GM18867 (cell line): Measurements from ENCODE around the gene KLHL35.

ENCODE experiments used
- ATAC-seq: cut with Tn5 transposase; IDR thresholded peaks from one replicate; pipeline ENCODE4 v1.9.1; 2021; ENCODE audit warnings: mild to moderate bottlenecking, moderate library complexity; ENCODE audit not compliant: unreplicated experiment

The KLHL35 gene, protein sequence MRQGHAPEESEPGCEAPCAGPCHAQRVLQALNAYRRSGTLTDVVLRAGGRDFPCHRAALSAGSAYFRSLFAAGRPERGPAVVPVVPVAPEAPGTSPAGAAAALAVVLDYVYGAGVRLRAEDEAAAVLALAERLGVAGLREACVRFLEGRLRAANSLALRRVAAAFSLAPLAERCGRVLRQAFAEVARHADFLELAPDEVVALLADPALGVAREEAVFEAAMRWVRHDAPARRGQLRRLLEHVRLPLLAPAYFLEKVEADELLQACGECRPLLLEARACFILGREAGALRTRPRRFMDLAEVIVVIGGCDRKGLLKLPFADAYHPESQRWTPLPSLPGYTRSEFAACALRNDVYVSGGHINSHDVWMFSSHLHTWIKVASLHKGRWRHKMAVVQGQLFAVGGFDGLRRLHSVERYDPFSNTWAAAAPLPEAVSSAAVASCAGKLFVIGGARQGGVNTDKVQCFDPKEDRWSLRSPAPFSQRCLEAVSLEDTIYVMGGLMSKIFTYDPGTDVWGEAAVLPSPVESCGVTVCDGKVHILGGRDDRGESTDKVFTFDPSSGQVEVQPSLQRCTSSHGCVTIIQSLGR

DNA sequence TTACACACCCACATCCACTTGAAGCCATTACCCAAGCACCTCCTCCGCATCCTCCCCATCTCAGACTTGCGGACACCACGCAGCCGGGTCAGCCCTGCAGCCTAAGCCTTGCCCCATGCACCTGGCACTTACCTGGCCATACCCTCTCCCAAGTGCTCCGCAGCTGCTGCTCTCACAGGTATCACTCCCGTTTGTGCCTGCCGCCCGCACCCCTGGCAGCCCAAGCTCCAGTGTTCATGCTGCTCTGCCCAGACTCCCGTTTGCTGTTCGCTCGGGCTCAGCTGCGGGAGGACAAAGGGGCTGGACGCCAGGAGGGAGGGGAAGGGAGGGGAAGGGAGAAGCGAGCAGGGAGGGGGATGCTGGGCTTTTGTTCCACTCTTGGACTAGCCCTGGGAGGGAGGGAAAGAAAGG is at the start of gene KLHL35:
Gene KLHL35 (minus strand): TSS at position 293 of the 411 bp plus-strand sequence. CDS start 2,574 bp downstream, outside the sequence.
- ATAC-seq: no peak

- ATAC-seq: no peak
Observed at GRCh38 chr11:75481922-75482606, 49.1 kb upstream of the KLHL35 start.

DNA sequence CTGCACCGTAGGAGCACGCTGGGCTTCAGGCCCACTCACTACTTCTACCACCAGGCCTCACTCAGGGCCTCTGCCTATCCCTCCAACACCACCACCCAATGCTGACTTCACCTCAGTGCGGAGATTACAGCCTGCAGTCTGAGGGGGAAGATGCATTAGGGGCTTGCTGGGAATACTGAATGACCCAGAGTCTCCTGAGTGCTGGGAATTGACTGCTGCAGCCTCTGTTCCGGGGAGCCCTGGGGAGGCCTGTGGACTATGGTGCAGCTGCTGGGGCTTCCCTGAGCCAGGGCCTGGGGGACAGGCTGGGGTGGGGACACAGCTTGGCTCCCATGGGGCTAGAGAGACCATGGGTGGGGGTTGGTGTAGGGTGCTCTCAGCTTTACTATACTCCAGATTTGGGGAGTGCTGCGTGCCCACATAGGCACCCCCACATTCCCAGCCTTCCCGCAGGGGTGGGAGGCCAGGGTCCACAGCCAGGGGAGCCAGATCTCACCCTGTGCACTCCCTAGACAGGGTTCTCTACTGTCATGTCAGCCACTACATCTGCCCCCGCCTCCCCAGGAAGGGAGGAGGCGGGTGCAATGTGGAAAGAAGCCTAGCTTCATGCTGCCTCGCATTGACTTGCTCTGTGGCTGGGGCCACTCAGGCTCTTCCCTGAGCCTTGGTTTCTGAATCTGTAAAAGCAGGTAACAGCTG is 48.4 kb upstream of the KLHL35 start:
- no peak for ATAC-seq

- no peak for ATAC-seq
Observed at GRCh38 chr11:75480185-75481175, 47.5 kb upstream of the KLHL35 start.

GRCh38 chr11:75479597-75480145 is 46.7 kb upstream of the KLHL35 start:
- ATAC-seq: no peak

GRCh38 chr11:75478783-75479596 is 46.0 kb upstream of the KLHL35 start:
- no peak for ATAC-seq

GRCh38 chr11:75477614-75477935 is 44.6 kb upstream of the KLHL35 start:
- no peak for ATAC-seq

GRCh38 chr11:75476739-75477613 is 44.0 kb upstream of the KLHL35 start:
- no peak for ATAC-seq

DNA sequence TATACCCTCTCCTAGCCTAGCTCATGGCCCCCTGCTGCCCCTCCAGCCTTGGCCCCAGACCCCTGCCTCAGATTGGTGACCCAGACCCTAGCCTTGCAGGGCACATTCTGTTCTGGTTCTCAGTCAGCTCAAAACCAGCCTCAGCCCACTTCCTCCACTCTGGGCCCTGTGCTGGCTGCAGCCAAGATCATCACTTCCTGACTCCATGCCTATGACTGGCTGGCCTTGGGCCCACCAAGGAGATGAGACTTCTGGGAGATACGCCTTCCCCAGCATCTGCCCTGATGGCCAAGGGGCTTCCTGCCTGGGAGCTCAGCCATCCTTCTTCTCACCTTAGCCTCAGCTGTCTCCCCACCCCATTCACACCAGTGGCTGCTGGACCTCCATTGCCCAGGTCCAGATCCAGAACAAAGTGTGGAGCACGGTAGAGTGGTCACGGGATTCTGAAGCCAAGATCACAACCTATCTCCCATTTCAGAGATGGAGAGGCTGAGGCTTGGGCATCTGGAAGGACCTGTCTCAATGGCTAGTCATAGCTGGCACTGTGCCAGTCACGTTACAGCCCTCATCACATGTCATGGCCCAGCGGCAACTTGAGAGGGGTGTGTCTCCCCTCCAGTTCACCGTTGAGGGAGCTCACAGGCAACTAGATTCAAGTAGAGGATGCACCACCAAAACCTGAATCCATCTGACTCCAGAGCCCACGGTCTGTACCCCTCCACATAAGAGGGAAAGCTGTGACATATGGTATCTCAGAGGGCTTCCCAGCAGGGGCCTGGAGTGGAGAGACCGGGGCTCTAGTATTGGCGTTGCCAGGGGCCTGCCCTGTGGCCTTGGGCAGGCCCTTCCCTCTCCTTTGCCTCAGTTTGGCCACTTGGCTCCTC is 43.0 kb upstream of the KLHL35 start:
- ATAC-seq: no peak

DNA sequence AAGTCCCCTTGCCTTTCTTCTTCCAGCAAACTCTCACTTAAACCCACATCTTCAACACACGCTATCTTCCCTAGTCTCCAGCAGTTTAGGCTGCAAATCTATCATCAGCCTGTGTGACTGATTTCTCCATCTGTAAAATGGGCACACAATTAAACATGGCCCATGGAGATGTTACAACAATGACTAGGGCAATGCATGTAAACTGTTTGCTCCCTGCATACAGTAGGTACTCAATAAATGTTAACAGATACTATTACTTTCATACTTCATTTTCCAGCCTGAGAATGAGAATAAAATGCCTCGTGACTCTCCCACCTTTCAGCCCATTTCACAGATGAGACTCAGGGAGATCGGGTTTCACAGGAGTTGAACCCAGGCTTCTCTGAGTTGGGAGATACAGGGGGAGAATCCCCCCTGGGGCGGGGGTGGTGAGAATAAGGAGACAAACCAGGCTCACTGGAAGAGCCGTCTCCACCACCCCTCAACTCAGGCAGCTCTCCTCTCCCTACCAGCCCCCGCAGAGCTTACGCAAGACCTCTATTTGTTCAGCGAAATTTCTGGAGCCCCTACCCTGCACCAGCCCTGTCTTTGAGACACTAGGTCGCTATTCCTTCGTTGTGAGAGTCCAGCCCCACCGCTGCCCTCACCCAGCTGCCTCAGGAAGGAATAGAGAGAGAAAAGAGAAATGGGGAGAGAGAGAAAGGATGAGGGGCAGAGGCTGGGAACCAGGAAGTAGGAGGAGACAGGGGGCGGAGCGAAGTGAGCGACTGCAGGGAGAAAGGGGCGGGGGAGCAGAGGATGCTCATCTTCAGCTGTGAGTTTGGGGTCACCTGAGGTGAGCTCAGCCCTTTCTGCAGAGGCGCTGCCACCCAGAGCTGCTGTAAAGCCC is 42.1 kb upstream of the KLHL35 start:
- ATAC-seq: no peak

GRCh38 chr11:75474240-75474639 is 41.2 kb upstream of the KLHL35 start:
- ATAC-seq: no peak

DNA sequence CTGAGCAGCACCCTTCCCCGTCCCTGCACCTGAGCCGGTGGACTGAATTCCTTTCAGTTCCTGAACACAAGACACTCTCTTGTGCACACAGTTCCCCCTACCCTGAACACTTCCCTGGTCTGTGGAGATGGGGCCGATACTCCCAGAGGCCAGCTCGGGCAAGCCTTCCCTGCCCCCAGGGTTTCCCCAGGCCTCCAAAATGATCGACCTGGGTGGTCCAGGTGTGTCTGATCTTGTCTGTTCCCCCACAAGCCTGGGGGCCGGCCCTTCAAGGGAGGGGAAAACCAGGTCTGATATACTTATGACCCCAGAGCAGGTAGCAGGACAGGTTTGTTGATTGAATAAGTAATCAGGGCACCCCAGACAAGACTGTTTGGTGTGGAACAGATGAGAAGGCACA is 40.7 kb upstream of the KLHL35 start:
- no peak for ATAC-seq

DNA sequence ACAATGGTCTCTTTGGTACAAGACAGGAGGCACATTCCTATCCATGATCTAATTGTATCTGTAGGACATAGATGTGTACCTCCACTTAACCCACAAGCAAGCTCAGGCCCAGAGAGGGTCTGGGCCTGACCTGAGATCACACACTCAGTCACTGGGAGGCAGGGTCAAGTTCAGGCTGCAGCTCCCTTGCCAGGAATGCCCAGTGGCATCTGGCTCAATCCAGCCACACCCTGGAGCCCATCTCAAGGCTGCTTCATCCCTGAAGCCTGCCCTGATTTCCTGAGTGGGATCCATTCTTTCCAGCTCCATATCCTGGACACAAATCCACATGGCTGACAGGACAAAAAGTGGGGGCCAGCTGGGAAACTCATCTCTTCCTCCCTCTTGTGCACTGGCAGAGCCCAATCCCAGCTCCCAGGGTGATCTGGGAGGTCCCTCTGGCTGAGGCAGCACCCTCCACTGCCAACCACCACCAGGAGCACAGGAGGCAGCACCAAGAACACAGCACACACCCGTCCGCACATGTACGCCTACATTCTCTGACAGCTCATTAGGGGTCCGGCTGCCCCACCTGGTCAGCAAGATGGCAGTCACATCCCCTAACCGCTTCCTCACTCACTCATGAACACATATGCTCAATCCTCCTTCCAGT is 39.2 kb upstream of the KLHL35 start:
- ATAC-seq: no peak

DNA sequence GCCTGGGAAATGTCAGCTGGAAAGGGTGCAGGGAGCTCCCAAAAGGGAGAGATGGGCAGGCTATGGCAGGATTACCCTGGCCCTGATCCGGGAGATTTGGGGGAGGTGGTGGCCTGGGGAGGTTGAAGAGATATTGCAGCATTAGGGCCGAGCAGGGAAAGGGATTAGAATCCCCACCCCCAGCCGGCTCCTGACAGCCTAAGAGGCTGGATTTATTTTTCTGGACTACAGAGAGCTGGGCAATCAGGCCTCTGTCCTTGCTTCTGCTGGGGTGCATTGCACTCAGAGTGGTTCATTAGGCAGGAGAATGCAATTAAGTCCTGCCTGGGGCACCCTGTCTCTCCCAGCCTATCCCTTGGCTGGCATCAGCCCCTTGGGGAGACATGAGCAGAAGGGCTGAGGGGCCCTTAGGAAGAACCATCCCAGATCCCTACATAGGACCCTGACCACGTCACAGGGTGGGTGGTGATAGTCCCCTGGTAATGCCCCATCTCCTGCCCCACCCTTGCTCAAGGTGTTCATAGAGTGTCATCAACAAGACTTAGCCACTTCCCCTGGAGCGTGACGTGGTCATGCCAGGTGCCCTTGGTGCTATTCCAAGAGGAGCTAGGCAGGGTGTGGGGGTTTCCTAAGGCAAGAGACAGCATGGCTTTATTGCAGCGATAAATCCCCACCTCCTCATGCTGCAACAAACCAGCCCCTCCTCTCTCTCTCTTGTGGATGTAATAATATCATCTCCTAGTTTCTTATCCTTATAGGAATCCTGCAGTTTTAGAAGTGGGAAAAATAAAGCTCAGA is 38.4 kb upstream of the KLHL35 start:
- ATAC-seq: no peak
